Kidney epithelial cell (primary cell): ENCODE data around the gene DDN. TPM values are rescaled to one million over a fixed set of nuclear protein-coding genes. Genes with fewer than 3 reads are reported as not detected.

Source experiments
- DNase-seq: peaks from one replicate; pipeline ENCODE4 v3.0.0-alpha.2; 2010; ENCODE audit warnings: low read depth
- H3K27me3 ChIP-seq: 2 replicates; pipeline ENCODE4 v1.6.0; 2011; ENCODE audit warnings: low read length; ENCODE audit not compliant: control insufficient read depth, insufficient read depth
- H3K36me3 ChIP-seq: 2 replicates; pipeline ENCODE4 v1.5.1; 2011; ENCODE audit warnings: low read length; ENCODE audit not compliant: control insufficient read depth, insufficient read depth
- H3K4me3 ChIP-seq: 2 replicates; pipeline ENCODE4 v1.5.1; 2011; ENCODE audit warnings: low read depth, mild to moderate bottlenecking, control low read depth, low read length
- CTCF ChIP-seq: IDR thresholded peaks from 2 replicates; pipeline ENCODE4 v1.5.1; 2011; ENCODE audit warnings: mild to moderate bottlenecking, moderate library complexity, low read length, control low read depth, inconsistent platforms; ENCODE audit not compliant: insufficient read depth, poor library complexity, severe bottlenecking
- total RNA-seq: library from RNA; depleted of rRNA; stranded (reverse); fragments of >200 nt; gene quantifications from 2 replicates; pipeline ENCODE4 v1.2.3, GENCODE V29; 2015

Gene DDN
- total RNA-seq, 1 donor from 2014 or later: 0.13 TPM

- Histone ChIP-seq H3K36me3 (no peaks in the 10 kb centered on the region), H3K27me3 (peaks cover 37% of the 10 kb centered on the region), H3K4me3 (no peak overlapping the region)
- no peak for DNase-seq
- no peak for TF ChIP-seq CTCF
Observed at GRCh38 chr12:48966177-48966895, 32.8 kb downstream of the DDN start.

- no peak for DNase-seq
- Histone ChIP-seq H3K36me3 (no peaks in the 10 kb centered on the region), H3K4me3 (no peak overlapping the region), H3K27me3 (peaks cover 27% of the 10 kb centered on the region)
- TF ChIP-seq CTCF: peak; percentile 41
Observed at GRCh38 chr12:48965298-48965838, 33.8 kb downstream of the DDN start.

GRCh38 chr12:48961801-48962200, 37.4 kb downstream of the DDN start:
- H3K36me3 ChIP-seq: no peaks in the 10 kb centered on the region
- no peak for TF ChIP-seq CTCF
- no peak for DNase-seq
- H3K27me3 ChIP-seq: peaks cover 8% of the 10 kb centered on the region
- no peak overlapping the region for H3K4me3 ChIP-seq

DNA sequence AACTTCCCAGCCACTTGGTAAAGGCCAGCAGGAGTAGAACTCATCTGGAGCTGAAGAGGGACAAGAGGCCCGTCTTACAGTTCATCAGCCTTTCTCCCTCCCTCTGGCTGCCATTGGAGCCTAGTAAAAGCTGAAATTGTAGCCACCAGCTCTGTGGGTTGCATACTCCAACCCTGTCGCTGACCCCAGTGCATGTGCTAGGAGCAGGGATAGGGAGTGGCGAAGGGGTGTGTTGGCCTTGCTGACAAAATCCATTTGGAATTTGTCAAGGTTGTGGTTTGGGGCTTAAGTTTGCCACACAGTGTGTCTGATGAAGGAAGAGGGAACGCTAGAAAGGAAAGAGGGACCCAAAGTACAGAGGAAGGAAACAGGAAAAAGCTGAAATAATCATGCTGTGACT, 37.8 kb downstream of the DDN start:
- no peaks in the 10 kb centered on the region for H3K36me3 ChIP-seq
- TF ChIP-seq CTCF: no peak
- DNase-seq: no peak
- H3K4me3 ChIP-seq: no peak overlapping the region
- H3K27me3 ChIP-seq: peaks cover 6% of the 10 kb centered on the region

GRCh38 chr12:48960834-48961233, 38.3 kb downstream of the DDN start:
- no peak overlapping the region for H3K4me3 ChIP-seq
- no peaks in the 10 kb centered on the region for H3K36me3 ChIP-seq
- no peak for TF ChIP-seq CTCF
- no peak for DNase-seq
- H3K27me3 ChIP-seq: peaks cover 1% of the 10 kb centered on the region

DNA sequence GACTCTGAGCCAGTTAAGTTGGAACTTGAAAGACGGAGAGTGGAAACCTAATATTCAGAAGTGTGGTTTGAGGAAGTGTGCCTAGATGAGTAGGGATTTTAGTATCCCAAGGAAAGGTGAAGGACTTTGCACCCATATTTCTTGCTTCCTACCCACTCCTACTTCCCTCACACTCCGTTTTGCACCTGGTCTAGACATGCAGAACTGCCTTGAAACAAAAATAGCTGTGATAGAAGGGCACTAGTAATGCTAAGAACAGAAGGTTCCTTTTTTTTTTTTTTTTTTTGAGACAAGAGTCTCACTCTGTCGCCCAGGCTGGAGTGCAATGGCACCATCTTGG, 41.2 kb downstream of the DDN start:
- peaks cover 1% of the 10 kb centered on the region for H3K36me3 ChIP-seq
- H3K27me3 ChIP-seq: no peaks in the 10 kb centered on the region
- DNase-seq: no peak
- no peak for TF ChIP-seq CTCF
- peak overlapping the region; percentile 96 for H3K4me3 ChIP-seq
